Loucy (cell line): Measurements from ENCODE around the gene ZNF69.
"Not testable (repeated sequence)": the region's sequence is repeated elsewhere in the genome, so short reads cannot be mapped to it uniquely, and the experiment has no call there.

ENCODE experiments used
- H2AFZ ChIP-seq: fragments of 200-600 bp; sonication (generic); 2 replicates; pipeline ENCODE4 v1.6.0; 2016; ENCODE audit warnings: antibody characterized with exemption, mild to moderate bottlenecking, low read length, moderate library complexity
- H3F3A ChIP-seq: fragments of 200-600 bp; 2 replicates; pipeline ENCODE4 v1.6.0; 2016; ENCODE audit warnings: antibody characterized with exemption, low read depth, mild to moderate bottlenecking
- H3K27me3 ChIP-seq: fragments of 200-600 bp; sonication (generic); 2 replicates; pipeline ENCODE4 v1.6.1; 2014; ENCODE audit warnings: low read length, mild to moderate bottlenecking; ENCODE audit not compliant: insufficient read depth, poor library complexity, severe bottlenecking
- H3K36me3 ChIP-seq: fragments of 200-600 bp; sonication (generic); 2 replicates; pipeline ENCODE4 v1.6.1; 2016; ENCODE audit warnings: low read length; ENCODE audit not compliant: insufficient read depth
- H3K4me1 ChIP-seq: fragments of 200-600 bp; sonication (generic); 2 replicates; pipeline ENCODE4 v1.5.1; 2014; ENCODE audit warnings: low read length, mild to moderate bottlenecking; ENCODE audit not compliant: insufficient read depth, poor library complexity, severe bottlenecking
- H3K4me2 ChIP-seq: fragments of 200-600 bp; sonication (generic); 2 replicates; pipeline ENCODE4 v1.6.0; 2014; ENCODE audit warnings: antibody characterized with exemption, low read length, low read depth, mild to moderate bottlenecking; ENCODE audit not compliant: poor library complexity, severe bottlenecking
- H3K4me3 ChIP-seq: fragments of 200-600 bp; sonication (generic); 2 replicates; pipeline ENCODE4 v1.5.1; 2014; ENCODE audit warnings: low read length, mild to moderate bottlenecking, mixed read lengths; ENCODE audit not compliant: poor library complexity, severe bottlenecking
- H3K79me2 ChIP-seq: fragments of 200-600 bp; sonication (generic); 2 replicates; pipeline ENCODE4 v1.6.1; 2014; ENCODE audit warnings: low read length; ENCODE audit not compliant: insufficient read depth
- H3K9ac ChIP-seq: fragments of 200-600 bp; sonication (generic); 2 replicates; pipeline ENCODE4 v1.6.0; 2014; ENCODE audit warnings: mild to moderate bottlenecking, low read depth, low read length, moderate library complexity; ENCODE audit not compliant: poor library complexity, severe bottlenecking
- H3K9me2 ChIP-seq: fragments of 200-600 bp; sonication (generic); replicated peaks from 2 replicates; pipeline ENCODE4 v1.6.1; 2016; ENCODE audit warnings: low read depth, low read length, mixed read lengths
- H3K9me3 ChIP-seq: fragments of 200-600 bp; sonication (generic); 2 replicates; pipeline ENCODE4 v1.6.1; 2014; ENCODE audit warnings: mild to moderate bottlenecking, antibody characterized with exemption, low read length, low read depth; ENCODE audit not compliant: insufficient read depth
- H4K20me1 ChIP-seq: fragments of 200-600 bp; sonication (generic); 2 replicates; pipeline ENCODE4 v1.6.0; 2014; ENCODE audit warnings: antibody characterized with exemption, low read length, mild to moderate bottlenecking; ENCODE audit not compliant: insufficient read depth, poor library complexity, severe bottlenecking
- CTCF ChIP-seq: fragments of 200-600 bp; sonication (generic); conservative IDR thresholded peaks from 2 replicates; pipeline ENCODE4 v1.5.1; 2014; ENCODE audit warnings: mild to moderate bottlenecking, antibody characterized with exemption, low read length
- EZH2phosphoT487 ChIP-seq: fragments of 200-600 bp; IDR thresholded peaks from 2 replicates; pipeline ENCODE4 v1.6.1; 2018; ENCODE audit warnings: antibody characterized with exemption, mild to moderate bottlenecking, moderate library complexity, borderline replicate concordance

The ZNF69 gene

GRCh38 chr19:11924886-11925650 lies 37.5 kb downstream of the ZNF69 start, which contains the start of gene ZNF700:
Gene ZNF700, plus strand, starts transcription at chr19:11925107. Its CDS starts 104 bp downstream, at chr19:11925211.
- H3K4me1 ChIP-seq, result peaks cover 12% of the 10 kb centered on the region
- H2AFZ ChIP-seq, result peak within 1 kb of the TSS; percentile 89
- no peaks in the 10 kb centered on the region for H3K9me2 ChIP-seq
- H3K4me3 ChIP-seq, result peak within 1 kb of the TSS; percentile 94
- no peaks in the 10 kb centered on the region for H3K27me3 ChIP-seq
- H3K79me2 ChIP-seq, result peaks cover 49% of the 10 kb centered on the region
- TF ChIP-seq CTCF (no peak), EZH2phosphoT487 (no peak)
- peaks cover 2% of the 10 kb centered on the region; the same call in 1 of the 2 replicates for H3F3A ChIP-seq
- peak within 1 kb of the TSS; percentile 87 for H3K4me2 ChIP-seq
- H3K9ac ChIP-seq, result peak within 1 kb of the TSS; percentile 95
- H3K36me3 ChIP-seq, result no peaks in the 10 kb centered on the region
- no peaks in the 10 kb centered on the region for H3K9me3 ChIP-seq
- H4K20me1 ChIP-seq, result peaks cover 5% of the 10 kb centered on the region

GRCh38 chr19:11925651-11926187 lies 38.1 kb downstream of the ZNF69 start:
- H3K9me2 ChIP-seq, H3K9me3 ChIP-seq, H3F3A ChIP-seq, H3K27me3 ChIP-seq, H3K36me3 ChIP-seq, H4K20me1 ChIP-seq: not testable (repeated sequence)
- peak overlapping the region; percentile 89 for H2AFZ ChIP-seq
- H3K4me2 ChIP-seq, result peak overlapping the region; percentile 79
- peak overlapping the region; percentile 94 for H3K4me3 ChIP-seq
- H3K79me2 ChIP-seq, result peaks cover 54% of the 10 kb centered on the region
- peak overlapping the region; percentile 95 for H3K9ac ChIP-seq
- peaks cover 12% of the 10 kb centered on the region for H3K4me1 ChIP-seq

GRCh38 chr19:11927227-11927626 lies 39.6 kb downstream of the ZNF69 start:
- Histone ChIP-seq H3K9ac (no peak overlapping the region), H3K4me3 (peak overlapping the region; percentile 94), H3K9me2 (no peaks in the 10 kb centered on the region), H3K79me2 (peaks cover 69% of the 10 kb centered on the region), H3K36me3 (no peaks in the 10 kb centered on the region), H3K4me2 (peak overlapping the region; percentile 79), H3K27me3 (no peaks in the 10 kb centered on the region), H3K4me1 (peaks cover 19% of the 10 kb centered on the region), H3K9me3 (no peaks in the 10 kb centered on the region), H2AFZ (no peak overlapping the region), H4K20me1 (peaks cover 8% of the 10 kb centered on the region), H3F3A (peaks cover 2% of the 10 kb centered on the region; the same call in 1 of the 2 replicates)
- TF ChIP-seq CTCF, result no peak
- no peak for TF ChIP-seq EZH2phosphoT487
